G401 (cell line): ENCODE measurements around the gene ZC3H7B. TPM values are rescaled to one million over a fixed set of nuclear protein-coding genes. Genes with fewer than 3 reads are reported as not detected.

Experiments used
- DNase-seq: peaks from one replicate; pipeline ENCODE4 v3.0.0-alpha.2; 2015; ENCODE audit warnings: low spot score
- in situ Hi-C: cut with HindIII; loops from 2 replicates; pipeline ENCODE4 v1.10.0; 2016; ENCODE audit warnings: low sequenced_read_pairs, mixed read lengths
- total RNA-seq: library from RNA; depleted of rRNA; stranded (reverse); fragments of >200 nt; shearing (Covaris generic); gene quantifications from 2 replicates; pipeline ENCODE4 v1.2.3, GENCODE V29; 2014

The ZC3H7B gene
- total RNA-seq, 1 experiment from 2014 or later = 64.4 TPM

GRCh38 chr22:41347066-41347859, 45.9 kb downstream of the ZC3H7B start:
- DNase-seq = peak; percentile 95
- in situ Hi-C loops = no loop called here

DNA sequence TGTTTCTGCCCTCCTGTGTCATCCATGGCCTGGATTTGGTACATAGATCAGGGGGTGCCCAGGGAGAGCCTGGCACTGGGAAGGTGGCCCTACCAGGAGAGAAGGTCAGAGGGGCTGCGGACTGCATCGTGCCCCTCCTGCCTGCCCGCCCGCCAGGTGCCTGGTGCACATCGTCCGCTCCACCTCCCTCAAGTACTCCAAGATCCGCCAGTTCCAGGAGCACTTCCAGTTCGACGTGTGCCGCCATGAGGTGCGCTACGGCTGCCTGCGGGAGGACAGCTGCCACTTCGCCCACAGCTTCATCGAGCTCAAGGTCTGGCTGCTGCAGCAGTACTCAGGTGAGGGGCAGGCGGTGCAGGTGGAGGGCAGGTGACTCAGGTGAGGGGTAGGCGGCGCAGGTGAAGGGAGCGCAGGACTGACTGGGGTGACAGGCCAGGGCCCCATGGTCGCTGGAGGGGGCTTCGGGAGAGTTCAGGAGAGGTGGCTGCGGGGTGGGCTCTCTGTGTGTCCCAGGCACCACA, 47.7 kb downstream of the ZC3H7B start:
- DNase-seq = no peak
- in situ Hi-C loops = no loop called here

- DNase-seq = no peak
- in situ Hi-C loops = no loop called here
Observed at GRCh38 chr22:41350087-41350486, 48.8 kb downstream of the ZC3H7B start.

DNA sequence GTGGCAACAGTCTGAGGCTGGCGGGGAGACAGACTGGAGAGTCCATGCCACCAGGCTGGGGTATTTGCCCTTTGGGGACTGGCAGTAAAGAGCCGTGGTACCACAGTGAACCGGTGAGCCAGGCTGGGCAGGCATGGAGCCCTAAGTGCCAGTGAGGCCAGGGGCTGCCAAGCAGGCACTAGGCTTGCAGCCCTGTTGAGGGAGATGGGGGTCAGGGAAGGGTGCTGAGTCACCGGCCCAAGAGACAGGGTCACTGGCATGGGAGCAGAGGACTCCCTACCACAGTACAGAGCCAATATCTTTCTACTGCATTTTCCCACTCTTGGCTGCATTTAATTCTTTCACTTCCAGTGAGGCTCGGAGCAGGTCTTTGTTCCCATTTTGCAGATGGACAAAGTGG, 49.7 kb downstream of the ZC3H7B start:
- no peak for DNase-seq
- in situ Hi-C loops = no loop called here

DNA sequence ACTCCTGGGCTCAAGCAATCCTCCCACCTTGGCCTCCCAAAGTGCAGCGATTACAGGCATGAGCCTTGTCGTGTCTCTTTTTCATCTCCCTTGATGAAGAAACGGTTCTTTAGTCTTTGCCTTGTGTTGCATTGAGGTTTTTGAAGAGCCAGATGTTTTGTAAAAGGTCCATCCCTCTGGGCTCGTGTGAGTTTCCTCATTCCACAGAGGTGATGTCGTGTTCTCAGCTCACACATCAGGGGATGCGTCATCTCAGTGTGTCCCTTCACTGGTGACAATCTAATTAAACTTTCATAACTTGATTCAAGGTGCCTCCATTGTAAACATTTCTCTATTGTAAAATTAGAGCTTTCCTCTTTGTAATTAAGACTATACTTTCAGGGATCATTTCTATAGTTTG, 50.7 kb downstream of the ZC3H7B start:
- no peak for DNase-seq
- in situ Hi-C loops = no loop called here

DNA sequence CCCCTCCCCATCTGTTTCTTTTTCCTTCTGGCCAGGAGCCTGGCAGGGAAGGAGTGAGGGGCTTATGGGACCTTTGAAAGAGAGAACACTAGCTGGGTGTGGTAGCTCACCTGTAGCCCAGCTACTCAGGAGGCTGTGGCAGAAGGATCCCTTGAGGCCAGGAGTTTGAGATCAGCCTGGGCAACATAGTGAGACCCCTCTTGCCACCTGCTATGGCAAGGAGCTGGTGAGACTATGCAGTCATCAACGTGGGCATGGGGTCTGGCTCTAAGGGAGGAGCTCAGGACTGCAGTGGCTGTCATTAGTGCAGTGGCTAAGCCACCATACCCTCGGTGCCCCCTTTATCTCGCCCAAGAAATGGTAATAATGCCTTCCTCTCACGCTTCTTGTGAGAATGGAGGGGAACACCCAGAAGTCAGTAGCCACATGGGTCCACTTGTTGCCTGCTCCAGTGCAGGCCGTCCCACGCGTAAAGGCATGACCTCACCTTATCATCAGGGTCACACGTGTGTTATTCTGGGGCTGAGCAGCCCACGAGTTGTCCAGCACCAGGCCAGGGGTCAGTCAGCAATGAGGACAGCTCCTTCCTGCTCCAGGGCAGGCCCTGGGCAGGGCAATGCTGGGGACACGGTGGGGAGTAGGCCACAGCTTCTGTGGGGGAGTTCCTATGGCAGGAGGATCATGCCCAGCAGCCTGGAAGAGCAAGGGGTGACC, 52.7 kb downstream of the ZC3H7B start:
- DNase-seq = no peak
- in situ Hi-C loops = no loop called here

GRCh38 chr22:41354979-41355378, 53.7 kb downstream of the ZC3H7B start:
- no peak for DNase-seq
- in situ Hi-C loops = no loop called here

GRCh38 chr22:41355895-41356294, 54.6 kb downstream of the ZC3H7B start:
- DNase-seq = no peak
- in situ Hi-C loops = no loop called here

DNA sequence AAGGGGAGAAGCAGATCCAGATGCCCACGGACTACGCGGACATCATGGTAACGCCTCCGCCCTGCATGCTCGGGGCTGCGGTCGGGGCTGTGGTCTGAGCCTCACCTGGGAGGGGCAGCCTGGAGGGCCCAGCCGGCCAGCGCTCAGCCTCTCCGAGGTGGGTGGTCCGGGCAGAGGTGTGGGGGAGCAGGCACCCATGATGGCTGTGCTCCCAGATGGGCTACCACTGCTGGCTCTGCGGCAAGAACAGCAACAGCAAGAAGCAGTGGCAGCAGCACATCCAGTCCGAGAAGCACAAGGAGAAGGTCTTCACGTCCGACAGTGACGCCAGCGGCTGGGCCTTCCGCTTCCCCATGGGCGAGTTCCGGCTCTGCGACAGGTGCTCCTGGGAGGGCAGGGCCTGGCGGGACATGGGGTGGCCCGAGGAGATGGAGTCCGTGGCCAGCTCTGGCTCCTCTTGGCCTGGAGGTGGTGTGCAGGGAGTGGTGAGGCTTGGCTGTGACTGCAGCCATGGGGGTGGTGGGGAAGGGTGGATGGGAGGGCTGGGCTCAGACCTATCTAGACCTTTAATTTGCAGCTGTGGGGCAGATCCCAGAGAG, 55.2 kb downstream of the ZC3H7B start:
- no peak for DNase-seq
- in situ Hi-C loops = no loop called here

GRCh38 chr22:41357191-41357590, 55.9 kb downstream of the ZC3H7B start:
- in situ Hi-C loops = no loop called here

GRCh38 chr22:41358927-41359326, 57.6 kb downstream of the ZC3H7B start:
- DNase-seq = no peak
- in situ Hi-C loops = no loop called here

More at GRCh38 chr22:41357191-41357590, 55.9 kb downstream of the ZC3H7B start:
- no peak for DNase-seq

- DNase-seq = no peak
- in situ Hi-C loops = no loop called here
Observed at GRCh38 chr22:41359376-41359775, 58.1 kb downstream of the ZC3H7B start.

DNA sequence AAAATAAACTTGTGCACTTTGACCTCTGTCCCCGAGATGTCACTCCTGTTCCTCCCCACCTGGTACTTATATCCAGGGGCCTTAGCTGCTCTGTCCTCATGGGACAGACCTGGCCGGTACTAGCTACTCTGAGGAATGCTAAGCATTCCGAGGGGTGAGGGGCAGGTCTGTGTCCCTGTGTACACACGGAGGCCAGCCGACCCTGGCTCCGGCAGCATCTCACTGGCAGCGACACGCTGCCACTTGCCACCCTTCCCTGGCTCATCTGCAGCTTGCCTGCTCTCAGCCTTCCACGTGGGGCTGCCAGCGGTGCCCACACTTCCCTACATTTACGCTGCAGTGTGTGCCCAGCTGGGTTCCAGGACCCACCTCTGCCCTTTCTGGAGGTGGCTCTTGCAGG, 58.8 kb downstream of the ZC3H7B start:
- in situ Hi-C loops = no loop called here
- no peak for DNase-seq

- in situ Hi-C loops = no loop called here
Observed at GRCh38 chr22:41361716-41362310, 60.5 kb downstream of the ZC3H7B start.

GRCh38 chr22:41362615-41363014, 61.3 kb downstream of the ZC3H7B start:
- in situ Hi-C loops = no loop called here
- DNase-seq = no peak

More at GRCh38 chr22:41361716-41362310, 60.5 kb downstream of the ZC3H7B start:
- DNase-seq = no peak

- DNase-seq = no peak
- in situ Hi-C loops = no loop called here
Observed at GRCh38 chr22:41364233-41364632, 62.9 kb downstream of the ZC3H7B start.

DNA sequence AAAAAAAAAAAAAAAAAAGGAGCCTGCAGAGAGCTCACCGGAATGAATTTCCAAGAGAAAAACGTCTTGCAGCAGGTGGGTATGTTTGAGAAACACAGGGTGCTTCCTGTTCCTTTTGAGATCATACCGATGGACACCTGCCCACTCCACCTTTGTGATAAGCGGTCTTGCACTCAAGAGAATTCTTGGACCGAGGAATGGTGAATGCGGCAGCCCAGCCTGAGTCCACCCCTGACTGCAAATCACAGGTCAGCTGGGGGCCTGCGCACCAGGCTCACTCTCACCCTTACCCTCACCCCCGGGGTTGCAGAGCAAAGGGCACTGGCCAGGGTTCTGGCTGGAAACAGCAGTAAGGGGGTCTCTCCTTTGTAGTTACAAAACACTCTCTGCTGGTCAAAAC, 63.6 kb downstream of the ZC3H7B start:
- peak; percentile 50 for DNase-seq

GRCh38 chr22:41365425-41365824, 64.1 kb downstream of the ZC3H7B start:
- in situ Hi-C loops = no loop called here
- DNase-seq = no peak

More for the DNA sequence above, 63.6 kb downstream of the ZC3H7B start:
- in situ Hi-C loops = no loop called here

GRCh38 chr22:41366323-41367029, 65.2 kb downstream of the ZC3H7B start:
- in situ Hi-C loops = no loop called here
- DNase-seq = no peak
